Measurements from ENCODE around the gene SLC1A1. TPM values are rescaled to one million over a fixed set of nuclear protein-coding genes. Genes with fewer than 3 reads are reported as not detected.

Gene SLC1A1
- total RNA-seq, 1 experiment from 2014 or later, result 2.9 TPM

DNA sequence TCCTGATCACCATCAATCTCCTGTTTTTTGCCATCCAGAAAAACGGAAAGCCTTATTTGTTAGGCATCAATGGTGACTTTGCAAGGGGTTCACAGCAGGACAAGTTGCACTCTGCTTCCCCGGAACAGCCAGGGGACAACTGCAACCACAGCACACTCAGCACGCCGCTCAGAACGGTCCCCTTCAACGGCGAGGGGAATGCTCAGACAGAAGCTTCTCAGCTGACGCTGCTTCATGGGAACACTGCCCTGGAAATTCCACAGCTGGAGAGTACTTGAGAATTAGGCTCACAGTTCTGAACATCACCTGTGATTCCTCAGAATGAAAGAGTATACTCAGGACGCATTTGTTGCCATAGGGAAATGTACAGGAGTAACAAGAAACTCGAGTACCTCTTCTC, 131.7 kb downstream of the SLC1A1 start:
- DNase-seq, result no peak
- Histone ChIP-seq H3K79me2 (ENCODE audit: low read depth) (no peaks in the 10 kb centered on the region), H3K4me2 (no peak overlapping the region), H3F3A (ENCODE audit: insufficient read depth, low read depth) (peaks cover 6% of the 10 kb centered on the region), H3K4me3 (no peak overlapping the region), H3K9me3 (ENCODE audit: insufficient read depth, low read depth) (no peaks in the 10 kb centered on the region), H3K4me1 (replicated peaks; ENCODE audit: insufficient read depth) (peaks cover 19% of the 10 kb centered on the region), H3K27me3 (ENCODE audit: insufficient read depth, low read depth) (no peaks in the 10 kb centered on the region), H4K20me1 (ENCODE audit: insufficient read depth) (no peaks in the 10 kb centered on the region), H2AFZ (no peak overlapping the region), H3K36me3 (ENCODE audit: low read depth) (no peaks in the 10 kb centered on the region), H3K27ac (no peak overlapping the region), H3K9me2 (ENCODE audit: insufficient read depth) (no peaks in the 10 kb centered on the region)
- no TSS peak for BruUV-seq (replicated peaks)
- CTCF ChIA-PET, result no interaction called here
- POLR2A ChIA-PET (ENCODE audit: unreplicated experiment), result no interaction called here
- no peak for TF ChIP-seq EZH2 (IDR thresholded peaks at IDR 0.05; ENCODE audit: low read depth)
- TF ChIP-seq, protein P1, sequence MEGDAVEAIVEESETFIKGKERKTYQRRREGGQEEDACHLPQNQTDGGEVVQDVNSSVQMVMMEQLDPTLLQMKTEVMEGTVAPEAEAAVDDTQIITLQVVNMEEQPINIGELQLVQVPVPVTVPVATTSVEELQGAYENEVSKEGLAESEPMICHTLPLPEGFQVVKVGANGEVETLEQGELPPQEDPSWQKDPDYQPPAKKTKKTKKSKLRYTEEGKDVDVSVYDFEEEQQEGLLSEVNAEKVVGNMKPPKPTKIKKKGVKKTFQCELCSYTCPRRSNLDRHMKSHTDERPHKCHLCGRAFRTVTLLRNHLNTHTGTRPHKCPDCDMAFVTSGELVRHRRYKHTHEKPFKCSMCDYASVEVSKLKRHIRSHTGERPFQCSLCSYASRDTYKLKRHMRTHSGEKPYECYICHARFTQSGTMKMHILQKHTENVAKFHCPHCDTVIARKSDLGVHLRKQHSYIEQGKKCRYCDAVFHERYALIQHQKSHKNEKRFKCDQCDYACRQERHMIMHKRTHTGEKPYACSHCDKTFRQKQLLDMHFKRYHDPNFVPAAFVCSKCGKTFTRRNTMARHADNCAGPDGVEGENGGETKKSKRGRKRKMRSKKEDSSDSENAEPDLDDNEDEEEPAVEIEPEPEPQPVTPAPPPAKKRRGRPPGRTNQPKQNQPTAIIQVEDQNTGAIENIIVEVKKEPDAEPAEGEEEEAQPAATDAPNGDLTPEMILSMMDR (conservative IDR thresholded peaks at IDR 0.05), result no peak
- intact Hi-C loops (cut with micrococcal nuclease; ENCODE audit: unreplicated experiment), result no loop called here

DNA sequence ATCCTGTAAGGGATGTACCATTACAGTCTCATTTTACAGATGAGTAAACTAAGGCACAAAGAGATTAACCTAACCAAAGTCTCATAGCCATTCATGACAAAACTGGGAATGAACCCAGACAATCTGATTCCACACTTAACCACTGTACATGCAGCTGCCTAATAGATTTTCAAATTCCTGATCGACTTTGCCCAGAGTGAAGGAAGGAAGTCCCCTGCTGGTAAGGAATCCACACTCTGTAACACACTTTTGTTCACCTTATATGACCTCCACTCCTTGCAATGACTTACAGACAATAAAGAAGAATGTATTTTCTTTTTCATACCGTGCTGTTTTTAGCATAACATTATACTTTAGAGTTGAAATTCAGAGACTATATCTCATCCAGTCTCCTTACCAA, 140.6 kb downstream of the SLC1A1 start:
- Histone ChIP-seq H4K20me1 (ENCODE audit: insufficient read depth) (no peaks in the 10 kb centered on the region), H3K36me3 (ENCODE audit: low read depth) (no peaks in the 10 kb centered on the region), H3K27me3 (ENCODE audit: insufficient read depth, low read depth) (no peaks in the 10 kb centered on the region), H3F3A (ENCODE audit: insufficient read depth, low read depth) (no peaks in the 10 kb centered on the region), H3K27ac (no peak overlapping the region), H2AFZ (no peak overlapping the region), H3K9me2 (ENCODE audit: insufficient read depth) (no peaks in the 10 kb centered on the region), H3K79me2 (ENCODE audit: low read depth) (no peaks in the 10 kb centered on the region), H3K4me2 (no peak overlapping the region), H3K4me3 (no peak overlapping the region), H3K4me1 (replicated peaks; ENCODE audit: insufficient read depth) (no peaks in the 10 kb centered on the region), H3K9me3 (ENCODE audit: insufficient read depth, low read depth) (no peaks in the 10 kb centered on the region)
- ChIA-PET POLR2A (ENCODE audit: unreplicated experiment) (no interaction called here), CTCF (no interaction called here)
- TF ChIP-seq, protein P1 (conservative IDR thresholded peaks at IDR 0.05), result no peak
- no peak for TF ChIP-seq EZH2 (IDR thresholded peaks at IDR 0.05; ENCODE audit: low read depth)
- intact Hi-C loops (cut with micrococcal nuclease; ENCODE audit: unreplicated experiment), result no loop called here
- DNase-seq, result no peak
- no TSS peak for BruUV-seq (replicated peaks)

Other genes with a start within 250 kb of the SLC1A1 start
- 20.5 and 23.4 TPM in 2 replicates for gene GLIS3, start 190.4 kb upstream of the SLC1A1 start, total RNA-seq (2021)
- gene PLPP6, start 171.8 kb downstream of the SLC1A1 start, total RNA-seq (2021), result 4.9 and 5.9 TPM in 2 replicates
- 5.9 and 7.1 TPM in 2 replicates for gene SPATA6L, start 176.0 kb downstream of the SLC1A1 start, total RNA-seq (2021)
- gene CDC37L1, start 189.1 kb downstream of the SLC1A1 start, total RNA-seq (2021), result 6.7 and 7.7 TPM in 2 replicates